ENCODE results near the gene DENND5B.
"Not testable (repeated sequence)": the region's sequence is repeated elsewhere in the genome, so short reads cannot be mapped to it uniquely, and the experiment has no call there.

Gene DENND5B

DNA sequence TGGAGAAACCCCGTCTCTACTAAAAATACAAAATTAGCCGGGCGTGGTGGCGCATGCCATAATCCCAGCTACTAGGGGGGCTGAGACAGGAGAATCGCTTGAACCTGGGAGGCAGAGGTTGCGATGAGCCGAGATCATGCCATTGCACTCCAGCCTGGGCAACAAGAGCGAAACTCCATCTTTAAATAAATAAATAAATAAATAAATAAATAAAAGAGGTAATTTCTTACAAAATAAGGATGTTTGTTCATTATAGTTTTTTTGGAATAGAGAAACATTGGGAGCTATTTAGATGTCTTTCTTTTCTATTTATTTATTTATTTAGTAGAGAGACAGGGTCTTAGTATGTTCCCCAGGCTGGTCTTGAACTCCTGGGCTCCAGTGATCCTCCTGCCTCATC is 213.7 kb downstream of the DENND5B start:
- DNase-seq (ENCODE audit: low read depth in 3 of 3) = not testable (repeated sequence)

DNA sequence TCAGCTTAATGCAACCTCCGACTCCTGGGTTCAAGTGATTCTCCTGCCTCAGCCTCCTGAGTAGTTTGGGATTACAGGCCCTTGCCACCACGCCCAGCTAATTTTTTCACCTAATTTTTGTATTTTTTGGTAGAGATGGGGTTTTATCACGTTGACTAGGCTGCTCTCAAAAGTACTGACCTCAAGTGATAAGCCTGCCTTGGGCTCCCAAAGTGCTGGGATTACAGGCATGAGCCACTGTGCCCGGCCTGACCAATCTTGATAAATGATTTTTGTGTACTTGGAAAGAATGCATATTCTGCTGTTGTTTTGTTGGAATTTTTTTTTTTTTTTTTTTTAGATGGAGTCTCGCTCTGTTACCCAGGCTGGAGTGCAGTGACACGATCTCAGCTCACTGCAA is 215.5 kb downstream of the DENND5B start:
- not testable (repeated sequence) for DNase-seq (ENCODE audit: low read depth in 3 of 3)

DNA sequence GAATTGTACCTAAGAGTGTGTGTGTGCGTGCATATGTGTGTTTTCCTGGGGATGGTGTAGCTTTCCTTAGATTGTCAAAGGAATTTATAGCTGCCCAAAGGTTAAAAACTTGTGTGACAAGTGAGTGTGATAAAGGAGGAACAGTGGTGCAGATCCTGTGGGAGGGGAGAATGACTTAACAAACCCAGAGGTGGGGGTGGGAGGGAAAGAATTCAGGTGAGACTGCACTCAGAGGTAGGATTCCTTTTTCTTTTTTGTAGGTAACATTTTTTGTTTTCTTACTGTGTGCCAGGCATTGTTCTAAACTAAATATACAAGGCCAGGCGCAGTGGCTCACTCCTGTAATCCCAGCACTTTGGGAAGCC is 219.7 kb downstream of the DENND5B start:
- DNase-seq (ENCODE audit: low read depth in 3 of 3) = no peak

DNA sequence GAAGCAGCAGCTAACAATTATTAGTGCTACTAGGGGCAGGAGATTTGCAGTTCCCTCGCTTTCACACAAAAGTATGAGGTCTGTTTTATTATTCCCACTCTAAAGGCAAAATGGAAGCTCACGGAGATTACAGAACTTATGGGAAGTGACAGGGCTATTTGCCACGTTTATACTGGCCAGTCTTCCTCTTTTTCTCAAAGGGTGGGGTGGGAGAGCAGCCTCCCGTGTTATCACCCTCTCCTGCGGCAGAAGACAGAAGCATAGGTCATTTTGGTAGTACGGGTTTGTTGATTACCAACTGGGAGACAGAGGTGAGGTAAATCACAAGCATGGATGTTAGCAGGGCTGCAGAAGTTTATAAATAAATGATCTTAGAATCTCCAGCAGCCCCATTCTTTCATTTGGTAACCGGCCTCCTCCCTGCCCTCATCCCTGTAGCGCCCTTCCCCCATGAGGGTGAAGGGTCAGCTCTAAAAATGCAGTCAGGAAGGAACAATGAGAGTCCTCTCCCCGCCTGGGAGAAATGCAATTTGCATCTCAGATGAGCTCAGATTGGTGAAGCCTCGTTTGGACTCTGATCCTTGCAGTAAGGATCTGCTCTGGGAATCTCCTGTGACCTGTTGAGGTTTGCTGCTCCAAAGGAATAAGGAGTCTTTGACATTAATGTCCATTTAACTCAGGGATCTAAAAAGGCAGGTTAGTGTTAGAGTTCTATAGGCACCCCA is 220.2 kb downstream of the DENND5B start:
- no peak for DNase-seq (ENCODE audit: low read depth in 3 of 3)

DNA sequence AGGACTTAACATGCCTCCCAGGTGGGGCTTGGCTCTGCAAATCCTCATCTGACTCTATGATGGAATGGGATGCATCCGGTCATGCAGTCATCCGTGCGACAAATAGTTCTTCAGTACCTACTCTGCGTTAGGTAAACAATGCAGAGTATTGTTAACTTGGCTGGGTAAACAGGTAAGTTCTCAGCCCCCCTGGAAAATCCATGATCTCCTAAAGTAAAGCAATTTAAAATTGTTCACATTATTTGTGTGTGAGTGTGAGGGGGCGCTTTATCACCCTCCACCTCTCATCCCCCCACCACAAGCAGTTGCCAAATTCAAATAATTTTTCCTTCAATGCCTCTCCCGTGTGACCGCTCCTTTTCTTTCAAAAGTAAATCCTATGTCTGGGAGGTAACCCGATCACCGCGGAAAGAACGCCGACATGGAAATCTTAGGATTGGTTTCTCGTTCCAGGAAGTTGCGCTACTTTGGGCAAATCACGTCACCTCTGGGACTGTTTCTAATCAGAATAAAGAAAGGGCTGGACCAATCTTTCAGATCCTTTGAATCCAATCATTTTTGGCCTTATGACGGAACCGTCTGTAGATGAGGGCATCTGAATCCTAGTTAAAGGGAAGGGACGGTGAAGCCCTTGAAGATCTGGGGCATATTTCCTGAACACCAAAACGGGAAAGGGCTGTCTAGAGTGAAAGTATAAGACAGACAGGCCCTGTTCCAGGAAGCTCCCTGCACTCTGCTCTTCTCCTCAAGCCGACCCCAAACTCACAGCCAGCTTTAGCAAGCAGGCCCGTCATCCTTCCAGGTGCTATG is 221.0 kb downstream of the DENND5B start:
- DNase-seq (ENCODE audit: low read depth in 3 of 3) = no peak

DNA sequence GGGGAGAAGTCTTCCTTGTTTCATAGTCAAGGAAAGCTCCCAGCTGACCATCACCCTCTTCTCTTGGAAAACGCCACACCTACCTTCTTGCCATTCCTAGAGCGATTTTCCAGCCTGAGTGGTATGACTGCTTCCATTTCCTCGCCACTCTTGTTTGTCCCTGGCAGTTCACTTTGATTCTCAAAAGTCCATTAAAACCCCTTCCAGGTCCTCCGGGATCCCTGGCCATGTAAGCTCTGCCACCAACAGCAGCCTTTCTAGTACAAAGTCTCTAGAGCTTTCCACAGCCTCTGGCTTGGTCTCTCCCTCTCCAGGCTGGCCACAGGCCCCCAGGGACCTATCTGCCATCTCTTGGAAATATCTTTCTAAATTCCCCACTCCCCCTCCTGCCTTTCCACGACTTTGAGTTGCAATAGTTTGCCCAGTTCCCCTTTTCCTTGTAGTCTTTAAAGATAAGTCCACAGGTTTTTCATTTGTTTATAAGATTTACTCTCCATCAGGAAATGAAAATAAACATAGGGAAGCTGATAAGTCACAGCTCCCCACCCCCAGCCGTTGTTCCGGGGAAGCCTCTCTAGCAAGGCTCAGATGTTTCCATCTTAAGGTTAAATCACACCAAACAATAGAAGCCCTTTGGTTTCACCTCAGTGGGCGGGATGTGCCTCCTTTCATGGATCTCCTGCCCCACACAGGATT is 222.1 kb downstream of the DENND5B start:
- DNase-seq (ENCODE audit: low read depth in 3 of 3) = no peak

DNA sequence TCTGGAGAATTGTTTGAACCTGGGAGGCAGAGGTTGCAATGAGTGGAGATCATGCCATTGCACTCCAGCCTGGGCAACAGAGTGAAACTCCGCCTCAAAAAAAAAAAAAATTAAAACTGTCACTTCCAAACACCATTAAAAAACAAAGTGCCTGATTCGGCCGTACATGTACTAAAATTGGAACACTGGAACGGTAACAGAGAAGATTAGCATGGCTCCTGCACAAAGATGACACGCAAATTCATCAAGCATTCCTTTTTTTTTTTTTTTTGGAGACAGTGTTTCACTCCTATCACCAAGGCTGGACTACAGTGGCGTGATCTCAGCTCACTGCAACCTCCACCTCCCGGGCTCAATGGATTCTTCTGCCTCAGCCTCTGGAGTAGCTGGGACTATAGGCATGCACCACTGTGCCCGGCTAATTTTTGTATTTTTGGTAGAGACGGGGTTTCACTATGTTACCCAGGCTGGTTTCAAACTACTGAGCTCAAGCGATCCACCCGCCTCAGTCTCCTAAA is 224.8 kb downstream of the DENND5B start:
- no peak for DNase-seq (ENCODE audit: low read depth in 3 of 3)

DNA sequence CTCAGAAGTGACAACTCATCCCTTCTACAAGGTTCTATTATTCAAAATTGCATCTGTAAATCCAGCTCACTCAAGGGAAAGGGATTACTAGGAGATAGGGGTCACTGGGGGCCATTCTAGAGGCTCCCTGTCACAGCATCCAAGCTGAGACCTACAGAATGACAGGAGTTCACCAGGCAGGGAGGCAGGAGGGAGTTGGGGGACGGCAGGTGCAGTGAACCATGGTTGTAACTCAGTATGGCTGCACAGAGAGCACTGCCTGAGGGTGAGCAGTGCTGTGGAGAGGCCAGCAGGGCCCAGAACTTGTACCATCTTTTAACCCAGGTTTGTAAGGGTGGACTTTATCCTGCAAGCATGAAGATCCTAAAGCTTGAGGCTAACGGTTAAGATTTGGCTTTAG is 227.1 kb downstream of the DENND5B start:
- DNase-seq (ENCODE audit: low read depth in 3 of 3) = no peak

DNA sequence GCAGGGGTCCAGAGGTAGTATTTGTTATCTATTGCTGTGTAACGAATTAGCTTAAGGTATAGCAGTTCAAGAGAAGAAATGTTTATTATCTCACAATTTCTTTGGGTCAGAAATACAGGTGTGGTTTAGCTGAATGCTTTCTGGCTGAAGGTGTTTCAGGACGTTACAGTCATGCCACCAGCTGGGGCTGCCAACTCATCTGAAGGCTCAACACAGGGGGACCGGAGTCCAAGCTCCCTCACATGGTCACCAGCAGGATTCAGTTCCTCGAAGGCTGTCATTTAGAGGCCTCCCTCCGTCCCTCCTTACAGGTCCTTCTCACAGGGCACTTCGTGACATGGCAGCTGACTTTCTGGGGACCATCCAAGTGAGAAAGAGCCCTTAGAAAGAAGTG is 227.5 kb downstream of the DENND5B start:
- DNase-seq (ENCODE audit: low read depth in 3 of 3) = no peak

DNA sequence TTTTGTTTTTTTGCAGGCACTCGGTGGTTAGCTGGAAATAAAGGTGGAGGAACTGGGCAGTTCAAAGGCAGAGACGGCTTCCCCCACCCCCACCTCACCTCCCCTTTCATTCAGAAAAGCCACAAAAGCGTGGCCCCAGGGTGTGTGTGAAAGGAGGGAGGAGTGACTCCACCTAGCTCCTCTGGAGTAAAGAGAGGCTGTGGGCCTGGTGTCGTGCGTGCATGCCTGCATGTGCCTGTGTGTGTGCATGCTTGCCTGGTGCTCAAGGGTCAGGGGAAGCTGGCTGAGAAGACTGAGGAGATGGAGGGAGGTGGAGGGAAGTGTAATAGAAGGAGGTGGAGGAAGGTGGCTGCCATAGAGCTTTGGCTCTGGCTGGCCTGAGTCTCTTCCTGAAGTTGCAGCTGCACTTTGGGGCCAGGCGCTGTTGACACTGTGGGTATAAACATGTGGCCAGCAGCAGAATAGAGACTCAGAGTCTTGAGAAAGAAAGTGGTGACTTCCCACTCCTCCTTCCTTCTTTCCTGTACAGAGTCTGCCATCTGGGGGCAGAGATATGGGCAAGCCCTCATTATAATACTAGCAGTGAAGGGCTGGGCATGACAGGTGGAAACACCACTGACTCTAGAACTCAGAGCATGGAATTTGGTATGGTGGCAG is 228.0 kb downstream of the DENND5B start:
- peak in 1 of 3 donors; percentile 8 for DNase-seq (ENCODE audit: low read depth in 3 of 3)

DNA sequence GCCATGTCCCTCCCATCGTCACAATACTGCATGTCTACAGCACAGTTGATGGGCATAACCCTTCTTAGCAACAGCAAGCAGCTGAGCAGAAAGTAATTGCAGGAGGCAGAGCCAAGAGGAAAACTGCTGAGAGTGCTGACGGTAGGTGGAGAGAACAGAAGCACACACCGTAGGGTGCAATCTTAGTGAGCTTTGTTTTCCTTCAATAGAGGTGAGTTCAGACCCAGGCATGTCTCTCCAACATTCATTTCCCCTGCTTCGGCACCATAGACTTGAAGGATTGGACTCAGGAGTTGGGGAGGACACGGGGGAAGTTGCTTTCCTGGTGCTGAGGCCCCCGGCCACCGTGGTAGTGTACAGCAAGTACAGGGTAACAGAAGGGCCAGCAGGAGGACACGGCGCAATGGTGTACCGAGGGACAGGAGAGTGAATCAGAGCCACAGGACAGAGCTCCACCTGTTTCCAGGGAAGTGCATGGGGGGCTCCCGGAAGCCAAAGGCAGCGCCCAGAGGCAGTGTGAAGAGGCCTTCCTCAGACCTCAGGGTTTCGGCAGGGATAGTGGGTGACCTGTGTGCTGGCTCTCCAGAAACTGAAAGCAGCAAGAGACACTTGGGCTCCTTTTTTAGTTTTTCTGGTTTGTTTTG is 228.7 kb downstream of the DENND5B start:
- DNase-seq (ENCODE audit: low read depth in 3 of 3) = no peak

DNA sequence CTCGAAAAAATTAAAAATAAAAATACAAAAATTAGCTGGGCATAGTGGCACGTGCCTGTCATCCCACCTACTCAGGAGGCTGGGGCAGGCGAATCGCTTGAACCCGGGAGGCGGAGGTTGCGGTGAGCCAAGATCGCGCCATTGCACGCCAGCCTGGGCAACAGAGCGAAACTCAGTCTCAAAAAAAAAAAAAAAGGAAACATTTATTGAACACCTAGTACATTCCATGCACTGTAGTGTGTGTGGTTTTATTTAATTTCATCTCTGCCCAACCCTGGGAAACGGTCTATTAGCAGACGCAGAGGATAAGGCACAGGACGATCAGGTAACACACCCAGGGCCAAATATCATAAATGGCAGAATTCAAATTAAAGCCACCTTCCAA is 229.2 kb downstream of the DENND5B start:
- DNase-seq (ENCODE audit: low read depth in 3 of 3) = no peak

DNA sequence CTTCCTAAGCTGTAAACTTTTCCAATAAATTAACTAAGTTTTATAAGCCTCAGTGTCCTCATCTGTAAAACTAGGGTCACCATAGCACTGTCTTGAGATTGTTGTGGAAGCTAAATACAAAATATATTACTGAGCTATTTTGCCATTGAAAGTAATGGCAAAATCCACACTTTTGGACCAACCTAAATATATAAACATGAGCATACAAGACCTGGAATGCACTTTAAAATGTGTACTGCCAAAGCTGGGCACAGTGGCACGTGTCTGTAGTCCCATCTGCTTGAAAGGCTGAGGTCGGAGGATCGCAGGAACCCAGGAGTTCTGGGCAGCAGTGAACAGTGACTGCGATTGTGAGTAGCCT is 235.2 kb downstream of the DENND5B start:
- no peak for DNase-seq (ENCODE audit: low read depth in 3 of 3)

DNA sequence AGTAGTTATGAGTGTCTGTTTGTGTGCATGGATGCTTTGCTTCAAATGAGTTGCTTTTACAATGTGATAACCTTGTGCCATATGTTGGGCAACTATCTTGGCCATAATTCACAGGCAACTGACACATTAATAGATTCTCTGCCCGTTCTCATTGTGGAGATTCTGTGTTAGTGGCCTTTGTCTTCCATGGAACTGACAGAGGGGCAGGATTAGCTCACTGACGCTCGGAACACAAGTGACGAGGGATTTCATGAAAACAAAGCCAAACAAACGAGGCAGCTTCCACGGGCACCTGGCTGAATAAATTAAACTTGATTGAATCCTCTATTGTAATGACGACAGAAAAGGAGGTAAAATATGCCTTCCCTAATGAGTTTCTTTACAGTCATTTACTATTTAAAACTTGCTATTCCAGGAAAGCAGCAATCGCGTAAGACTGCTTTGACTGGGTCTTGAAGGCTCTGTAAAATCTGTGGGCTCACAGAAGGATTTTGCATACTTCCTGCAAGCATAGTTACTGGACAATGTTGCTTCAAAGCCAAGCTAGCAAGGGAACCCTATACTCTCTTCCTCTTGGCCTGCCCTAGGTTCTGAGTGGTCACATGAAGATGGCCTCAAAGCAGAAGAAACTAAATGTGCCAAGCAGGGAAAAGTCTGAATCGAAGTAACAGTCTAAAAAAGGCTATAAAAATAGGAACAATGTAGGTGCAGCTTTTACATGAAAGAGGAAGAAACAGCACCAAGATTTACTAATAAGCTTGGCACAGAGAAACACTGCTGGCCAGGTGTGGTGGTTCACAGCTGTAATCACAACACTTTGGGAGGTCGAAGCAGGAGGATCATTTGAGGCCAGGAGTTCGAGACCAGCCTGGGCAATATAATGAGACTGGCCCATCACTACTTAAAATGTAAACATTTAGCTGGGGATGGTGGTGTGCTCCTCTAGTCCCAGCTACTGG is 236.9 kb downstream of the DENND5B start:
- DNase-seq (ENCODE audit: low read depth in 3 of 3) = no peak

DNA sequence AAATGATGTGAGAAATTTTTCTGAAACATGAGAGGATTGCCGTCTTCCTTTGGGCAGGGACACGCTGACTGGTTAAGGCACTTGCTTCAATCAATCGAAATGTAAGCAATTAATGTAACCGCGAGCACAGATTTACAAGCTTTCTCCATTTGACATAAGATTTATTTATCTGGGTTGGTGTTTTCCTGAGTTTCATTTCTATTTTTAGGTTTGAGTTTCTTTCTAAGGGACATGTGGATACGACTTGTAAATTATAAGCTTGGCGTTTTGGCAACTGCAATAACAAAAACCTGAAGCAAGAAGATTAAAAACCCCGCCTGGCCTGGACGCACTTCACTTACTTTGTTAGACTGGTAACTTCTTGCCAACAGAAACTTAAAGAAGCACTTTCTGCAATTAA is 244.7 kb downstream of the DENND5B start:
- no peak for DNase-seq (ENCODE audit: low read depth in 3 of 3)

DNA sequence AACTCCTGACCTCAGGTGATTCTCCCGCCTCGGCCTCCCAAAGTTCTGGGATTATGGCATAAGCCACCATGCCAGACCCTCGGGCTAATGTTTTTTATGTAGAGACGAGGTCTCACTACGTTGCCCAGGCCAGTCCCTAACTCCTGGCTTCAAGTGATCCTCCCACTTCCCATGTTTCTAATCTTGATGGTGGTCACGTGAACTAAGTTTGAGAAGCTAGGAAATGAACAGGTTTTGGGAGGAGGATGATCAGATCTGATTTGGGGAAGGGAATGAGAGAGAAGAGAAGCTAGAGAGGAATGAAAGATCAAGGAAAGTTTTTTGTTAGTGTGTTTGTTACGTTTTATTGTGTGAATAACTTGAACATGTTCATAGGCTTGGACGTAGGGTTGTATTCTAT is 247.8 kb downstream of the DENND5B start:
- DNase-seq (ENCODE audit: low read depth in 3 of 3) = no peak

DNA sequence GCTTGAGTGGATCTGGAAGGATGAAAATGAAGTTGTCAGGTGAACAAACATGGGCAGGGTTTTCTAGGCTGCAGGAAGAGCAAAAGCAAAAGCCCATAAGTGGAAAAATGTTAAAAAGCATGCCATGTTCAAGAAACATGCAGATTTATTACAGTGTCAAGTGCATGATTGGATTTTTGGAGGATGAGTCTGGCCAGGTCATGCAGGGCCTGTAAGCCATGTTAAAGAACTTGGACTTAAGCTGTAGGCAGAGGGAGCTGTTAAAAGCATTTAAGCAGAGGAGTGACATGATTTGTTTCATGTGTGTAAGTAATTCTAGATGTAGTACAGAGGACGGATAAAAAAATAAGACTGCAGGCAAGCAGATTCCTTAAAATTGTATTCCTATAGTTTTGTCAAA is 248.7 kb downstream of the DENND5B start:
- DNase-seq (ENCODE audit: low read depth in 3 of 3) = no peak

DNA sequence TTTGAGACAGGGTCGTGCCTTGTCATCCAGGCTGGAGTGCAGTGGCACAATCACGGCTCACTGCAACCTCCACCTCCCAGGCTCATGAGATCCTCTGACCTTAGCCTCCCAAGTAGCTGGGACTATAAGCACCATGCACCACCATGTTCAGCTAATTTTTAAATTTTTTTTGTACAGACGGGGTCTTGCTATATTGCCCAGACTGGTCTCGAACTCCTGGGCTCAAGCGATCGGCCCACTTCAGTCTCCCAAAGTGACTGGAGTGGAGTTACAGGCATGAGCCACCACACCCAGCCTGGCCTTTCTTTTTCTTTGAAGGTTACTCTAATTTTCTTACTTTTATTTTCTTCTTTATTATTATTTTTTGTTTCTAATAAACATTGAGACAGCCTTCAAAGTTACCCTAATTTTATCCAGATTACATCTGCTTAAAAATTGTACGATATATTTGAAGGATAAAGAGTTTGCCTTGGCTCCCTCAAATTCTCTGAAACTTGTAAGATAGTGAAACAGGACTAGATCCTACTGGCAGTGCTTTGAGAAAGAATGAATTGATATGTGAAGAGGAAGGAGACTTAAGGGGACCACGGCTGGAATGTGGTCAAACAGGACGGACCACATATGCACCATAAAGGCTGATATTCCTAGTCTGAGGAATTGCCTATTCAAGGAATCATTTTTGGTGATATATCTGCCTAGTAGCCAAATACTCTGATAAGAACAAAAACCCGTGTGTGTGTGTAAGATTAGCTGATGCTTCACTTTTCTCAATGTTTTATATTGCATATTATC is 250.9 kb downstream of the DENND5B start:
- no peak for DNase-seq (ENCODE audit: low read depth in 3 of 3)

DNA sequence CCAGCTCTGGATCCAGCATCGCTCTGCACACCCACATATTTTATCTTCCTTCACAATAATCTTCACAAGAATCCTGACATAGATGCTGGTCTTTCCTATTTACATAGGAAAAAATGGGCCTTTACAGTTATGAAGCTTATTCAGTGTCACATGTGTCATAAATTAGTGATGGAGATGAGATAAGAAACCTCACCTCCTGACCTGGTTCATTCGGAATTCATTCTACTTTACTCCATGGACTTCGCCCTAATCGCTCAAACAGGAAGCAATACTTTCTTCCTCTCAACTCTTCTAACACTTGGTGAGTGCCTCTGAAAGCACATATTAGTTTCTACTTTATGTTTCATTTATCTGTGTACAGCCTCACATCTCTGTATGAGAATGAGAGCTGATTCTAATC is 253.0 kb downstream of the DENND5B start:
- DNase-seq (ENCODE audit: low read depth in 3 of 3) = no peak
